NT2/D1 (cell line): ENCODE measurements around the gene ZBTB42.

Experiments
- SUZ12 ChIP-seq: IDR thresholded peaks from 2 replicates; pipeline ENCODE4 v1.6.1; 2011; ENCODE audit not compliant: insufficient read length, insufficient read depth; ENCODE audit errors: extremely low read depth
- YY1 ChIP-seq: IDR thresholded peaks from 2 replicates; pipeline ENCODE4 v1.6.1; 2011; ENCODE audit not compliant: insufficient read length, insufficient read depth
- ZNF274 ChIP-seq: IDR thresholded peaks from 2 replicates; pipeline ENCODE4 v1.6.1; 2011; ENCODE audit warnings: mild to moderate bottlenecking, low read depth, low read length

GRCh38 chr14:104792945-104793702 is 7.8 kb upstream of the ZBTB42 start:
- no peak for TF ChIP-seq ZNF274
- no peak for TF ChIP-seq SUZ12
- TF ChIP-seq YY1 = no peak
